Measurements from ENCODE around the gene PPP3CB.

Gene PPP3CB

GRCh38 chr10:73459683-73460314 is 36.0 kb downstream of the PPP3CB start:
- no peak for TF ChIP-seq CTCF (IDR thresholded peaks at IDR 0.05)

DNA sequence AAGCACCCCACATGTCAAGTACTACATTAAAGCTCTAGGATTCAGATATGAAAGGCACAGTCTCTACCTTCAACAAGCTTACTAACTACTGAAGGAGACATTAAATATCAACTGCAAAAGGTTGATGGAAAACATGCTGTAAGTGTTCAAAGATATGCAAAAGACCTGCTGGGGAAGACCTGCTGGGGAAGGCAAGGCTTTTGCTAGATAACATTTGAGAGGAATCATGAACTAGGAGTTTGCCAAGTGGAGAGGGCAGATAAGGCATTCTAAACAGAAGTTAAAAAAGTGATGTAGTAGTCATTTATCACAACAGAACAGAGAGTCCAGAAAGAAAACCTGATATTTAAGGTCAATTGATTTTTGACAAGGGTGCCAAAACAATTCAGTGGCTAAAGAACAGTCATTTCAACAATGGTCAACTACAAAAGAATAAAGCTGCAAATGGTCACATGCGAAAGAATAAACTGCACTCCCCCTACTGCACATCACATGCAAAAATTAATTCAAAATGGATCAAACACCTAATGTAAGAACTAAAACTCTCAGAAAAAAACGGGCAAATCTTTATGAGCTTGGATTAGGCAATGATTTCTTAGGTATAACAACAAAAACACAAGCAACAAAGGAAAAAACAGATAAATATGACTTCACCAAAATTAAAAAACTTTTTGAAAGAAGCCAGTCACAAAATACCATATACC is 39.5 kb downstream of the PPP3CB start:
- TF ChIP-seq CTCF (IDR thresholded peaks at IDR 0.05), result no peak

- no peak for TF ChIP-seq CTCF (IDR thresholded peaks at IDR 0.05)
These were observed 46.7 kb downstream of the PPP3CB start for GRCh38 chr10:73449113-73449512.

DNA sequence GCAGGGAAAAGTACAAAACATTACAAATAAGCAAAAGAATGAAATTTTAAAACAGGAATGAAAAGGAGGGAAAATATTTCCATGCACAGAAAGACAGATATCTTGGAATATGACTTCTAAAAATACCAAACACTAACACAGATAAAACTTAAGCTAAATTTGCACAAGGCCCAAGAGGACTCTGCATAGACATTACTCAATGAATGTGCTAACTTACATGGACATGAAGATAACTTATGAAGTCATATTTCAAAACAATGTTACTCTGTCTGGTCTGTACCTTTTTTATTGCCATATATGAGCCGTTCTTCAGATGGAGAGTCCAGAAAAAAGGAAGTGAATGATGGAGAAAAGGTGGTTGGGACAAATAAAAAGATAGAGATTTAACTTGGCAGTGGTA is 47.4 kb downstream of the PPP3CB start:
- no peak for TF ChIP-seq CTCF (IDR thresholded peaks at IDR 0.05)

DNA sequence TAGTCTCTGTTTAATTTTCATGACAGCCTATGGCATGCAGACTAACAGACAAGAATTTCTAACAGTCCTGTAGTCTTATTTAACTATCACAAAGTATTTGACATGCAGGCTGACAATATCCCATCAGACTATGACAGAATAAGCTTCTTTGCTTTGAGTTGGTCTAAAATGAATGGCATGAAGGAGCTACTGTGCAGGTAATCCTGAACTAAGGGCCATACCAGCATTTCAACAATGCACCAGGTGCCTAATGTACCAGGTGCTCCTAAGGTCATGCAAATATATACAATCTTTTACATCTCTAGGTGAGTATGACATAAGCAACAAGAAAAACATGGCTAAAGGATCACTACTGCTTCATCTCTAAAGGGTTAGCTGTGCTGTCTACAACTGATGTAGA is 48.9 kb downstream of the PPP3CB start:
- no peak for TF ChIP-seq CTCF (IDR thresholded peaks at IDR 0.05)

- TF ChIP-seq CTCF (IDR thresholded peaks at IDR 0.05), result no peak
These were observed 51.4 kb downstream of the PPP3CB start for GRCh38 chr10:73444457-73444856.

DNA sequence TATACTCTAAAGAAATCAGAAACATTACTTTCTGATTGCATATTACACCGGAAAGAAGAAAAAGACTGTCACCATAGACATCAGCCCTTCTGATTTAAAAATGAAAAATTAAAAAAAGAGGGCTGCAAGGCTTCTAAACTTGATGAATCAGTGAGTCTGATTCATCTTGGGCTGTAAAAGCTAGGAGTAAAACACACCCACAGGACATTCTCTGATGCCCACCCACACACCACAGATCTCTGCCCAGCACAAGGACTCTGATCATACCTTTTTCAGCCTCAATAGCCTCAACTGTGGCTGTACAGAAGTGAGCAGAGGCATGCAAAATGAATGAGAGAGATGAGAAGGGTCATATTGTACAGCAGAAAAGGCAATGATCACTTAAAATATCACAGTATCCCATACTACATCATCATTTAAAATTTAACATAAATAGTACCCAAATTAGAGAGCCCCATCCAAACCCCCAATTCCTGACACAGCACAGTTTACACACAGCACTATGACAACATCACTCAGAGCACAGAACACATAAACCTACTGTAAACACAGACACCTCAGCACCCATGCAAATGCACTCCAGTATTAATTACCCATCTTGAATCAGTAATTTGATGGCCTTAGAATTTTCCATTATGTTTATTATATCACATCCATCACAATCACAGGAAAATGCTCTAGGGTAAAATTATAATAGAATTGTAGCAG is 56.1 kb downstream of the PPP3CB start:
- no peak for TF ChIP-seq CTCF (IDR thresholded peaks at IDR 0.05)
